ENCODE data around the gene PGPEP1. TPM values are rescaled to one million over a fixed set of nuclear protein-coding genes. Genes with fewer than 3 reads are reported as not detected.
"Not testable (repeated sequence)": the region's sequence is repeated elsewhere in the genome, so short reads cannot be mapped to it uniquely, and the experiment has no call there.

PGPEP1 gene
- polyA plus RNA-seq, 1 donor from 2014 or later: 5.9 TPM

DNA sequence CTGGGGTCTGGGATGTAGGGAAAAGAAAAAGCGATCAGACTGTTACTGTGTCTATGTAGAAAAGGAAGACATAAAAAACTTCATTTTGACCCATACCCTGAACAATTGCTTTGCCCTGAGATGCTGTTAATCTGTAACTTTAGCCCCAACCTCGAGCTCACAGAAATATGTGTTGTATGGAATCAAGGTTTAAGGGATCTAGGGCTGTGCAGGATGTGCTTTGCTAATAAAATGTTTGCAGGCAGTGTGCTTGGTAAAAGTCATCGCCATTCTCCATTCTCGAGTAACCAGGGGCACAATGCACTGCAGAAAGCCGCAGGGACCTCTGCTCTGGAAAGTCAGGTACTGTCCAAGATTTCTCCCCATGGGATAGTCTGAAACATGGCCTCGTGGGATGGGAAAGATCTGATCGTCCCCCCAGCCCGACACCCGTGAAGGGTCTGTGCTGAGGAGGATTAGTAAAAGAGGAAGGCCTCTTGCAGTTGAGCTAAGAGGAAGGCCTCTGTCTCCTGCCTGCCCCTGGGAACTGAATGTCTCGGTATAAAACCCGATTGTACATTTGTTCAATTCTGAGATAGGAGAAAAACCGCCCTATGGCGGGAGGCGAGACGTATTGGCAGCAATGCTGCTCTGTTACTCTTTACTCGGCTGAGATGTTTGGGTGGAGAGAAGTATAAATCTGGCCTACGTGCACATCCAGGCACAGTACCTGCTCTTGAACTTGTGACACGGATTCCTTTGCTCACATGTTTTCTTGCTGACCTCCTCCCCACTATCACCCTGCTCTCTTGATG, 62.3 kb downstream of the PGPEP1 start:
- not testable (repeated sequence) for H3K9me3 ChIP-seq (ENCODE audit: low read length); H3K9ac ChIP-seq (ENCODE audit: low read length); H3K27ac ChIP-seq (ENCODE audit: low read length); H3K4me2 ChIP-seq (ENCODE audit: low read length); H3K79me2 ChIP-seq (replicated peaks; ENCODE audit: insufficient read depth, low read length); H3K27me3 ChIP-seq (ENCODE audit: insufficient read depth, low read depth, low read length); H4K20me1 ChIP-seq (ENCODE audit: insufficient read depth); H3K36me3 ChIP-seq (ENCODE audit: insufficient read depth, low read length); H3K4me3 ChIP-seq (ENCODE audit: low read length); H3K9me2 ChIP-seq (ENCODE audit: insufficient read depth, low read length); H3F3A ChIP-seq (ENCODE audit: insufficient read depth, low read length, poor library complexity, severe bottlenecking); H2AFZ ChIP-seq (ENCODE audit: low read depth, low read length)

DNA sequence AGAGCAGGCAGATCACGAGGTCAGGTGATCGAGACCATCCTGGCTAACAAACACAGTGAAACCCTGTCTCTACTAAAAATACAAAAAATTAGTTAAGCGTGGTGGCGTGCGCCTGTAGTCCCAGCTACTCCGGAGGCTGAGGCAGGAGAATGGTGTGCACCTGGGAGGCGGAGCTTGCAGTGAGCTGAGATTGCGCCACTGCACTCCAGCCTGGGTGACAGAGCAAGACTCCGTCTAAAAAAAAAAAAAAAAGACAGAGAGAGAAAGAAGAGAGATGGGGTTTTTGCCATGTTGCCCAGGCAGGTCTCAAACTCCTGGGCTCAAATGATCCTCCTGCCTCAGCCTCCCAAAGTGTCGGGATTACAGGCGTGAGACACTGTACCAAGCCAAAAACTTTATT, 65.4 kb downstream of the PGPEP1 start:
- H3K79me2 ChIP-seq (replicated peaks; ENCODE audit: insufficient read depth, low read length); H3K9me3 ChIP-seq (ENCODE audit: low read length); H3K36me3 ChIP-seq (ENCODE audit: insufficient read depth, low read length); H3K27ac ChIP-seq (ENCODE audit: low read length); H2AFZ ChIP-seq (ENCODE audit: low read depth, low read length); H4K20me1 ChIP-seq (ENCODE audit: insufficient read depth); H3K9me2 ChIP-seq (ENCODE audit: insufficient read depth, low read length); H3F3A ChIP-seq (ENCODE audit: insufficient read depth, low read length, poor library complexity, severe bottlenecking); H3K27me3 ChIP-seq (ENCODE audit: insufficient read depth, low read depth, low read length); H3K4me3 ChIP-seq (ENCODE audit: low read length); H3K9ac ChIP-seq (ENCODE audit: low read length); H3K4me2 ChIP-seq (ENCODE audit: low read length): not testable (repeated sequence)

DNA sequence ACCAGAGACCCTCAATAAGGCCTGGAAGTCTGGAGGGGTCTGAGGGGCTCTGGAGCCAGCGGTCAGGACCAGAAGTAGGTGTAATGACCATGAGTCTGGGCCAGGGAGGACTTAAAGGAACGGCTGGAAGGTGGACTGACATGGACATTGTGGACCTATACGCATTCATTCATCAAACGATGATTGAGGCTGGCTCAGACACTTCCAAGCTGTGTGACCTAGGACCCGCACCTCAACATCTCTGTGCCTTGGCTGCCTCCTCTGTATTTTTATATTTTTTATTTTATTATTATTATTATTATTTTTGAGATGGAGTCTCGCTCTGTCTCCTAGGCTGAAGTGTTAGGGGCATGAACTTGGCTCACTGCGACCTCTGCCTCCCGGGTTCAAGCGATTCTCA, 66.4 kb downstream of the PGPEP1 start:
- no peaks in the 10 kb centered on the region for H3F3A ChIP-seq (ENCODE audit: insufficient read depth, low read length, poor library complexity, severe bottlenecking)
- H3K27ac ChIP-seq (ENCODE audit: low read length): no peak overlapping the region
- TF ChIP-seq REST (IDR thresholded peaks at IDR 0.05; ENCODE audit: borderline replicate concordance) (no peak), POLR2AphosphoS5 (IDR thresholded peaks at IDR 0.05) (no peak), MXI1 (conservative IDR thresholded peaks at IDR 0.05; ENCODE audit: poor library complexity, severe bottlenecking) (no peak), RAD21 (conservative IDR thresholded peaks at IDR 0.05) (no peak)
- no peak overlapping the region for H3K4me3 ChIP-seq (ENCODE audit: low read length)
- H3K9me2 ChIP-seq (ENCODE audit: insufficient read depth, low read length): no peaks in the 10 kb centered on the region
- H3K4me2 ChIP-seq (ENCODE audit: low read length): no peak overlapping the region
- no peak overlapping the region for H2AFZ ChIP-seq (ENCODE audit: low read depth, low read length)
- H3K9me3 ChIP-seq (ENCODE audit: low read length): no peaks in the 10 kb centered on the region
- no peak overlapping the region for H3K9ac ChIP-seq (ENCODE audit: low read length)
- H3K36me3 ChIP-seq (ENCODE audit: insufficient read depth, low read length): no peaks in the 10 kb centered on the region
- no peaks in the 10 kb centered on the region for H3K27me3 ChIP-seq (ENCODE audit: insufficient read depth, low read depth, low read length)
- no peaks in the 10 kb centered on the region for H3K79me2 ChIP-seq (replicated peaks; ENCODE audit: insufficient read depth, low read length)
- H4K20me1 ChIP-seq (ENCODE audit: insufficient read depth): no peaks in the 10 kb centered on the region

GRCh38 chr19:18408053-18408476, 67.7 kb downstream of the PGPEP1 start:
- H4K20me1 ChIP-seq (ENCODE audit: insufficient read depth): no peaks in the 10 kb centered on the region
- no peaks in the 10 kb centered on the region for H3K79me2 ChIP-seq (replicated peaks; ENCODE audit: insufficient read depth, low read length)
- TF ChIP-seq, protein P1, sequence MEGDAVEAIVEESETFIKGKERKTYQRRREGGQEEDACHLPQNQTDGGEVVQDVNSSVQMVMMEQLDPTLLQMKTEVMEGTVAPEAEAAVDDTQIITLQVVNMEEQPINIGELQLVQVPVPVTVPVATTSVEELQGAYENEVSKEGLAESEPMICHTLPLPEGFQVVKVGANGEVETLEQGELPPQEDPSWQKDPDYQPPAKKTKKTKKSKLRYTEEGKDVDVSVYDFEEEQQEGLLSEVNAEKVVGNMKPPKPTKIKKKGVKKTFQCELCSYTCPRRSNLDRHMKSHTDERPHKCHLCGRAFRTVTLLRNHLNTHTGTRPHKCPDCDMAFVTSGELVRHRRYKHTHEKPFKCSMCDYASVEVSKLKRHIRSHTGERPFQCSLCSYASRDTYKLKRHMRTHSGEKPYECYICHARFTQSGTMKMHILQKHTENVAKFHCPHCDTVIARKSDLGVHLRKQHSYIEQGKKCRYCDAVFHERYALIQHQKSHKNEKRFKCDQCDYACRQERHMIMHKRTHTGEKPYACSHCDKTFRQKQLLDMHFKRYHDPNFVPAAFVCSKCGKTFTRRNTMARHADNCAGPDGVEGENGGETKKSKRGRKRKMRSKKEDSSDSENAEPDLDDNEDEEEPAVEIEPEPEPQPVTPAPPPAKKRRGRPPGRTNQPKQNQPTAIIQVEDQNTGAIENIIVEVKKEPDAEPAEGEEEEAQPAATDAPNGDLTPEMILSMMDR (IDR thresholded peaks at IDR 0.05; ENCODE audit: poor library complexity, severe bottlenecking): no peak
- TF ChIP-seq SMC3 (conservative IDR thresholded peaks at IDR 0.05; ENCODE audit: poor library complexity) (no peak), EZH2 (IDR thresholded peaks at IDR 0.05; ENCODE audit: borderline replicate concordance, insufficient read depth, low read length, poor library complexity, severe bottlenecking) (no peak), REST (IDR thresholded peaks at IDR 0.05; ENCODE audit: borderline replicate concordance) (no peak), TAF1 (IDR thresholded peaks at IDR 0.05; ENCODE audit: low read depth) (no peak), MXI1 (conservative IDR thresholded peaks at IDR 0.05; ENCODE audit: poor library complexity, severe bottlenecking) (no peak)
- H3K27ac ChIP-seq (ENCODE audit: low read length): no peak overlapping the region
- H3K4me3 ChIP-seq (ENCODE audit: low read length): no peak overlapping the region
- no peaks in the 10 kb centered on the region for H3K27me3 ChIP-seq (ENCODE audit: insufficient read depth, low read depth, low read length)
- H3K9me2 ChIP-seq (ENCODE audit: insufficient read depth, low read length): no peaks in the 10 kb centered on the region
- H2AFZ ChIP-seq (ENCODE audit: low read depth, low read length): no peak overlapping the region
- no peaks in the 10 kb centered on the region for H3K36me3 ChIP-seq (ENCODE audit: insufficient read depth, low read length)
- H3F3A ChIP-seq (ENCODE audit: insufficient read depth, low read length, poor library complexity, severe bottlenecking): no peaks in the 10 kb centered on the region
- no peak overlapping the region for H3K4me2 ChIP-seq (ENCODE audit: low read length)
- H3K9ac ChIP-seq (ENCODE audit: low read length): no peak overlapping the region
- no peaks in the 10 kb centered on the region for H3K9me3 ChIP-seq (ENCODE audit: low read length)

All from neural cell (in vitro differentiated cells).